COLO829 (cell line): Measurements from ENCODE around the gene MAML2.

Experiments used
- DNase-seq: peaks from one replicate; pipeline ENCODE4 v3.0.0; 2012; ENCODE audit warnings: low spot score

MAML2 gene

GRCh38 chr11:96342961-96343711, at the start of gene MAML2:
Gene MAML2, minus strand, starts transcription at chr11:96343195. Its CDS starts 1,300 bp downstream, at chr11:96341895.
- peak; percentile 96 for DNase-seq

GRCh38 chr11:96391698-96392307, 48.8 kb upstream of the MAML2 start:
- no peak for DNase-seq

GRCh38 chr11:96390488-96390792, 47.4 kb upstream of the MAML2 start:
- no peak for DNase-seq

GRCh38 chr11:96389720-96390487, 46.9 kb upstream of the MAML2 start, which contains the start of the genes CCDC82 and JRKL:
Gene CCDC82, minus strand, starts transcription at chr11:96389912. Its CDS starts 5,165 bp downstream, at chr11:96384747.
Gene JRKL, plus strand, starts transcription at chr11:96390013. Its CDS starts 637 bp downstream, at chr11:96390650.
- DNase-seq, result peak; percentile 95

GRCh38 chr11:96388891-96389719, 46.1 kb upstream of the MAML2 start:
- DNase-seq, result no peak

GRCh38 chr11:96385187-96385586, 42.2 kb upstream of the MAML2 start:
- DNase-seq, result no peak

GRCh38 chr11:96384156-96384555, 41.2 kb upstream of the MAML2 start:
- no peak for DNase-seq

- DNase-seq, result no peak
Observed at GRCh38 chr11:96376796-96377195, 33.8 kb upstream of the MAML2 start.

GRCh38 chr11:96373826-96374225, 30.8 kb upstream of the MAML2 start:
- no peak for DNase-seq

- no peak for DNase-seq
Observed at GRCh38 chr11:96367342-96367741, 24.3 kb upstream of the MAML2 start.

GRCh38 chr11:96366024-96366423, 23.0 kb upstream of the MAML2 start:
- DNase-seq, result no peak

- DNase-seq, result no peak
Observed at GRCh38 chr11:96365493-96365892, 22.5 kb upstream of the MAML2 start.

- DNase-seq, result no peak
Observed at GRCh38 chr11:96361778-96362177, 18.8 kb upstream of the MAML2 start.

- DNase-seq, result no peak
Observed at GRCh38 chr11:96358321-96358720, 15.3 kb upstream of the MAML2 start.

GRCh38 chr11:96357794-96358193, 14.8 kb upstream of the MAML2 start:
- DNase-seq, result no peak

- DNase-seq, result no peak
Observed at GRCh38 chr11:96356848-96357247, 13.9 kb upstream of the MAML2 start.

- no peak for DNase-seq
Observed at GRCh38 chr11:96342014-96342960, 708 bp downstream of the MAML2 start.

GRCh38 chr11:96341211-96342013, 1.6 kb downstream of the MAML2 start:
- DNase-seq, result no peak

- DNase-seq, result no peak
Observed at GRCh38 chr11:96340555-96340885, 2.5 kb downstream of the MAML2 start.
